Measurements from ENCODE around the gene PDE4B.
"Not testable (repeated sequence)": the region's sequence is repeated elsewhere in the genome, so short reads cannot be mapped to it uniquely, and the experiment has no call there.

Gene PDE4B

DNA sequence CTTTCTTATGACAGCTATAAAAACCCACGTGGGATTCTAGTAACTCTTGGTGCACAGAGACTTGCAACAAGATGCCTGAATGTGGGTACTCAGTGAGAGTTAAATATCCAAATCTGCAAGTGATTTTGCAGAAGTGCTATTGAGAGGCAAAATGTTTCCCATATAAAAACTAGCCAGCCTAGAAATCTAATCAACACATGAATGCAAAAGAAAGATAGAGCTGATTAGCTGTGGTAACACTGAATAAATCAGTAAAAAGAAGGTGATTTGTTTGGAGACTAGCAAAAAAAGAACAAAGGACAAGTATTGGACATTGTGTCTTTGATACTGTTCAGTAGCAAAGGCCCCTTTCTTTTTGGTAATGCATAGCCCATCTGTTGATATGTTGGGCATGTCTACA, 527.5 kb downstream of the PDE4B start:
- no peak for DNase-seq

DNA sequence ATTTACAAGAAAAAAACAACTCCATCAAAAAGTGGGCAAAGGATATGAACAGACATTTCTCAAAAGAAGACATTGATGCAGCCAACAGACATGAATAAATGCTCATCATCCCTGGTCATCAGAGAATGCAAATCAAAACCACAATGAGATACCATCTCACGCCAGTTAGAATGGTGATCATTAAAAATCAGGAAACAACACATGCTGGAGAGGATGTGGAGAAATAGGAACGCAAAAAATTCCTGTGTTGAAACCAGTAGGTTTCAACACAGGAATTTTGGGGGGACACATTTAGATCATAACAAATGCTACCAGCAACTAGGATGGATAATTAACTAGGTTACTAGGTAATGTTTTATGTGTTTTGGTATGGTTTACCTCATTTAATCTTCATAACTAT, 529.8 kb downstream of the PDE4B start:
- DNase-seq = not testable (repeated sequence)

DNA sequence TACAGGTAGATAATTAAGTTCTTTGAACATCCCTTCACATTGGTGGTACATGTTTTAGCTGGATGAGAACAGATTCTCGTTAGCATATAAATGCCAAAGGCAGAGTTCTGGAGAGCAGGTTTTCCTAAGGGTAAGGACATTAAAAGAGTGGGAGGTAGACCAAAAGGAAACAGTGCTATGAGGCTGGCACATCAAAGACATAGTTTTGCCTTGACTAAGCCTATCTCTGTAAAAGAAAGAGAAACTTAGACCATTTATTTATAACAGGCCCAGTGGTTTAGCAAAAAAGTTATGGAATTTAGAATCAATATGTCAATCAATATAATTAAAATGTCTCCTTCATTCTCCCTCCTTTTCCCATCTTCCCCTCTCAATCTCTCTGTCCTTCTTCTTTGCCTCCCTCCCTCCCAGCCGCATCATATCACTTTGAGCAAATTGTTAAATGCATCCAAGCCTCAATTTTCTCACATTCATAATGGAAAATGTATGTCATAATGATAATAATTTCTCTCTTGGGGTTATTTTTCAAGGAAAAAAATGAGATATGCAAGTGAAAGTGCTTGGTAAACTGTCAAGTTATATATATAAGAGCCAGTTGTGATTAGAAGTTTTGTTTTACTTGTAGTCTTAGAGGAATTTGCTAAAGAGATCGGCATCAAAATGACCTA, 531.4 kb downstream of the PDE4B start:
- DNase-seq = no peak

DNA sequence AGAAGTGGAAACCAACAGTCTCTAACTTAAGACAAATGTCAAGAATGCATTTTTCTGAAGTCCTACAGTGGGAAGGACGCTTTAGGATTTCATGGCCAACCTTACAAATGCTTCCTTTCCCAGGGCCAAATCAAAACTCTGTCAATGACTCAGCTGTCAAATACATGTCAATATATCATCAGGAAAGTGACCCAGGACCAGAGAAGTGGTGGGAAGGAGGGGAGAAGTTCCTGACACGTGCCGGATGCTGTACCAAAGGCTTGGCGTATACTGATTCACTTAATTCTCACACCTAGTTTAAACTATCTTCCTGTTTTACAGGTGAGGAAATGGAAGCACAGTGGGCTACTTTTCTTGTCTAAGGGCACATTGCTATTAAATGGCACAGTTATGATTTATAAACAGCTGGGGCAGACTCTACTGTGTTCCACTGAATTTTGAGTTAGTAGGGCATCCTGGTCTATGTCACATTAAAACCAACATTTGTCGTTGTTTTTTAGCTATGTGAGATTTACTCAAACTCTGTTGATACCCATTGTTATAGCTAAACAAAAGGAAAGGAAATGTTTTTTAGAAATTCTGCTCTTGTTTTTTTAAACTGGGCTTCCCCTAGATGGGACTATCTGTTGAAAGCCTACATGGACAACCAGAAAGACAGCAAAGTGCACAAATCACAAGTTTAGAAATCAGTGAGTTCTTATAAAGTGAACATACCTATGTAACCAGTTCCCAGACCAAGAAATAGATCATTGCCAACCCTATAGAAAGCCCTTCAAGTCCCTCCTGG, 533.1 kb downstream of the PDE4B start:
- no peak for DNase-seq

GRCh38 chr1:66326867-66327266, 534.2 kb downstream of the PDE4B start:
- no peak for DNase-seq

- DNase-seq = no peak
Observed at GRCh38 chr1:66327588-66327987, 534.9 kb downstream of the PDE4B start.

DNA sequence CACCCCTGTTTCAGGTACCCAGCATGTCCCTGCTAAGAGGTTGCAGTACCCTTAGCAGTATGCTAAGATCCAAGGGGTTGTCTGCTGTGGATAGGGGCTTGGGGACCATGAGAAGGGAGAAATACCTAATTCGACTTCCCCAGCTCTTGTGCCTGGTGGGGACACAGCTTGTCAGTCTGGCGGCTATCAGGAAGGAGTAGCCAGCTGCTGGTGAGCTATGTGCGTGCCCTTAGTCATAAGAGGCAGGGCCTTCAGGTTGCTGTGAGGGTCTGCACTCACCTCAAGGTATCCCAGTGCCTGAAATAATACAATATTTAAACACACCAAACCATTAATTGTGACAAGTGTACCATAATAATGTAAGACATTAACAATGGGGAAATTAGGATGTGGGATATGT, 536.2 kb downstream of the PDE4B start:
- DNase-seq = no peak

- no peak for DNase-seq
Observed at GRCh38 chr1:66330722-66331141, 538.0 kb downstream of the PDE4B start.

- DNase-seq = peak in 8 of 14 donors; percentile 18 to 78 (median 32)
Observed at GRCh38 chr1:66331658-66332547, 539.2 kb downstream of the PDE4B start.

GRCh38 chr1:66332548-66332901, 539.8 kb downstream of the PDE4B start:
- no peak for DNase-seq

DNA sequence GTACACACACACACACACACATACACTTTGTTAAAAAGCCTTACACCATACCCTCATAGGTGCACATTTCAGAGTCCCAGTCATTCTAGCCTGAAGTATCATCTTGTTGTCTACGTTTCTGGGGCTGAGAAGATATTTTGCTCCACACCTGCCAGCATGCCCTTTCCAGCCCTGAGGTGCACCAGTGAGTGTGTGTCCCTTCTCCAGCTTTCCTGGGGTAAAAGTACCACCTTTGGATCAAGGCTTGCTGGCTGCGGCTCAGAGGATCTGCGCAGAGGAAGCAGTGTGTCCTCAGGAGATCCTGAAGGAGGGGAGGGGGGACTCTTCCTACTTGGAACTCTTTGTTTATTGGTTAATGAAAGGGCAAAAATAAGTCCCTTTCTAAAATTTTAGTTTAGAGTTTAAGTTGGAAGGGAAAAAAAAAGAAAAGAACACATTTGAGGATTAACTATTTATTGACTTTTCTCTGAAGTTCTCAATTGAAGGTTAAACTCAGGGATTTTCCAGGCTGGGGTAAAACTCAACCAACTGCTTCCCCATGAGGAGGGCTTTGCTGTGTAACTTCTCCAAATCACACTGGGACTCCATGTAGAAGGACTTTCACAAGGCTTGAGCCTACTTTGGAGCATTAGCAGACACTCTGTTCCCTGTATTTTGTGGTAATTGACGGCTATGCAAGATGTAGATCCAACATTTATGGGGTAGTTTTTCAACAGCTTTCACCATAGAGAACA, 540.9 kb downstream of the PDE4B start:
- DNase-seq = peak in 3 of 14 donors; percentile 24 to 36 (median 36)

DNA sequence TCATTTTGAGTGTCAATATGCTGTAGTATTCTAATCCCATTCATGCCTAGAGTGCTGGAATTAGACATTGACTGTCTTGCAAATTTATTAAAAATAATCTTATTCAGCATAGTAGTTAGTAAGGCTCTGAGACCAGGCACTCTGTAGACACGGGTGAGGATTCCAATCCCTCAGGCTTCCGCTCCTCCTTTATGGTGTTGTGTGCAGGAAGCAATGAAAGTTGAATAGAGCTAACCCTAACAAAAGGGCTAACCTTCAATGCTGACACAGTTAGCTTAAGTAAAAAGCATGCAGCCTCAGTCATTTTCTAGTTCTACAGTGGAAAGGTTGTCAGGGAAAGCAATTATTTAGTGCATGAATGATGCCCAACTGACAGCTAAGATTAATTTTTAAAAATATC, 541.6 kb downstream of the PDE4B start:
- no peak for DNase-seq

- no peak for DNase-seq
Observed at GRCh38 chr1:66335125-66335524, 542.4 kb downstream of the PDE4B start.

GRCh38 chr1:66335859-66336640, 543.4 kb downstream of the PDE4B start:
- peak in 11 of 14 donors; percentile 24 to 74 (median 57) for DNase-seq

- DNase-seq = no peak
Observed at GRCh38 chr1:66336641-66336990, 543.9 kb downstream of the PDE4B start.

GRCh38 chr1:66337249-66337648, 544.6 kb downstream of the PDE4B start:
- no peak for DNase-seq

GRCh38 chr1:66339944-66340343, 547.2 kb downstream of the PDE4B start:
- DNase-seq = peak in 1 of 14 donors; percentile 42

GRCh38 chr1:66341446-66342089, 548.9 kb downstream of the PDE4B start:
- DNase-seq = no peak

DNA sequence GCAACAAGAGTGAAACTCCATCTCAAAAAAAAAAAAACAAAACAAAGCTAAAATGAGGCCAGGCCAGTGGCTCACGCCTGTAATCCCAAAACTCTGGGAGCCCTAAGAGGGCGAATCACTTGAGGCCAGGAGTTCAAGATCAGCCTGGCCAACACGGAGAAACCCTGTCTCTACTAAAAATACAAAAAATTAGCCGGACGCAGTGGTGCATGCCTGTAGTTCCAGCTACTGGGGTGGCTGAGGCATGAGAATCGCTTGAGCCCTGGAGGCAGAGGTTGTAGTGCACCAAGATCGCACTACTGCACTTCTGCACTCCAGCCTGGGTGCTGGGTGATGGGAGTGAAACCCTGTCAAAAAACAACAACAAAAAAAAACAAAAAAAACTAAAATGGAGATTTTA, 550.0 kb downstream of the PDE4B start:
- no peak for DNase-seq

DNA sequence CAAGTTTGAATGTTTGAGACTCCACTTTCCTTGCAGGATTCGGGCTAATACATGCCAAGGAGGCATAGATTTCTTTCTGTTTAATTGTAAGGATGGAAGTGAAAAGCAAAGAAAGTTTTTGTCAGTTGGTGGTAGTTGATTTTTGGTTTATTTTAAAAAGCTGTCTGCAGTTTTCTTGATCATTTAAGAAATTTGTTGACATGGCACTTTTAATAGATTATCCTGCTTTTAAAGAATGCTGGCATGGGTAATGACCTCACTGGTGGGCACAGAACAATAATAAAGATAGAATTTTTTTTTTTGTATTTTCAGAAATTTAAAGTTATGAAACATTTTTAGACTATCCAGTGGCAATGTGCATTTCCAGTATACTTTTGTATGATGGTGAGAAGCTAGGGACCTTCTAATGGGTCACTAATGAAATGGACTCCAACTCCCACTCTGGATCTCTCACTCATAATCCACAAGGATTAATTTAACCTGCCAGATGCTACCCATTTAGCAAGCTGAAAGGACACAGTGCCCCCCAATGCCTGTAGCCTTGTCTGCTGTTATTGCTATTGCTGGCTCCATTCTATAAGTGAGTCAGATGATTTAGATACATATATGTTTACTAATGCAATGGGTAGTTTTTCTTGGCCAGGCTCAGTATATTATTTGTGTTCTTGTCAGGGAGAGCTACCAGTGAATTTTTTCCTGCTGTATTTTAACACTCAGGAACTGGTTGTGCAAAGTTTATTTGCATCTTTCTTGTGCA, 551.1 kb downstream of the PDE4B start:
- DNase-seq = no peak

Data from C1 segment of cervical spinal cord (tissue), 14 donors.